ENCODE measurements around the gene MTFMT.
"Not testable (repeated sequence)": the region's sequence is repeated elsewhere in the genome, so short reads cannot be mapped to it uniquely, and the experiment has no call there.

MTFMT gene

GRCh38 chr15:65059931-65060596 is 30.6 kb upstream of the MTFMT start:
- DNase-seq: no peak

GRCh38 chr15:65059369-65059750 is 29.9 kb upstream of the MTFMT start:
- no peak for DNase-seq

GRCh38 chr15:65058394-65059368 is 29.2 kb upstream of the MTFMT start:
- DNase-seq: no peak

- DNase-seq: no peak
These were observed 28.1 kb upstream of the MTFMT start for GRCh38 chr15:65057549-65057940.

GRCh38 chr15:65056868-65057548 is 27.6 kb upstream of the MTFMT start:
- DNase-seq: no peak

- no peak for DNase-seq
These were observed 26.7 kb upstream of the MTFMT start for GRCh38 chr15:65056106-65056505.

GRCh38 chr15:65055201-65055870 is 25.9 kb upstream of the MTFMT start:
- DNase-seq: no peak

- peak; percentile 77 for DNase-seq
These were observed 25.1 kb upstream of the MTFMT start for GRCh38 chr15:65054333-65055200.

- DNase-seq: no peak
These were observed 23.5 kb upstream of the MTFMT start for GRCh38 chr15:65052956-65053355.

GRCh38 chr15:65051266-65051665 is 21.8 kb upstream of the MTFMT start:
- DNase-seq: peak; percentile 41

GRCh38 chr15:65050270-65050669 is 20.8 kb upstream of the MTFMT start:
- no peak for DNase-seq

- DNase-seq: peak; percentile 94
These were observed 20.0 kb upstream of the MTFMT start for GRCh38 chr15:65049418-65049840.

- DNase-seq: no peak
These were observed 18.8 kb upstream of the MTFMT start for GRCh38 chr15:65048241-65048640.

GRCh38 chr15:65044724-65045481 is 15.5 kb upstream of the MTFMT start, which contains the start of gene SLC51B:
SLC51B (plus strand) TSS chr15:65045387; CDS start chr15:65050005, 4,618 bp downstream.
- no peak for DNase-seq

- not testable (repeated sequence) for DNase-seq
These were observed 14.8 kb upstream of the MTFMT start for GRCh38 chr15:65044218-65044617.

GRCh38 chr15:65042776-65043327 is 13.4 kb upstream of the MTFMT start:
- DNase-seq: no peak

- DNase-seq: no peak
These were observed 12.3 kb upstream of the MTFMT start for GRCh38 chr15:65041787-65042186.

GRCh38 chr15:65040461-65040860 is 11.0 kb upstream of the MTFMT start:
- no peak for DNase-seq

- DNase-seq: no peak
These were observed 9.4 kb upstream of the MTFMT start for GRCh38 chr15:65038836-65039235.

- no peak for DNase-seq
These were observed 9.0 kb upstream of the MTFMT start for GRCh38 chr15:65038428-65038827.

GRCh38 chr15:65037309-65037708 is 7.9 kb upstream of the MTFMT start:
- DNase-seq: no peak

Data from activated effector memory CD4-positive, alpha-beta T cell treated with anti-CD3 and anti-CD28 coated beads, Interleukin-2, amount 50 U/mL, for 16 hours (primary cell).